Stimulated activated naive CD4-positive, alpha-beta T cell (primary cell): Measurements from ENCODE around the gene LIN7B.
"Not testable (repeated sequence)": the region's sequence is repeated elsewhere in the genome, so short reads cannot be mapped to it uniquely, and the experiment has no call there.

Experiments
- DNase-seq, 6 experiments: peaks; one replicate each; lab custom pipeline; 2025; lab: John Stamatoyannopoulos, UW

Gene LIN7B, protein sequence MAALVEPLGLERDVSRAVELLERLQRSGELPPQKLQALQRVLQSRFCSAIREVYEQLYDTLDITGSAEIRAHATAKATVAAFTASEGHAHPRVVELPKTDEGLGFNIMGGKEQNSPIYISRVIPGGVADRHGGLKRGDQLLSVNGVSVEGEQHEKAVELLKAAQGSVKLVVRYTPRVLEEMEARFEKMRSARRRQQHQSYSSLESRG

GRCh38 chr19:49113762-49114629 lies at the start of gene LIN7B:
Gene LIN7B, plus strand, starts transcription at chr19:49114370. Its CDS starts 35 bp downstream, at chr19:49114405.
- DNase-seq = peak; percentile 49 to 84 (median 72)

- no peak for DNase-seq
Observed at GRCh38 chr19:49064768-49065611, 49.2 kb upstream of the LIN7B start, which contains the start of gene NTF4. Gene NTF4, minus strand, starts transcription at chr19:49064818. Its CDS starts 2,821 bp downstream, at chr19:49061997.

- DNase-seq = no peak
Observed at GRCh38 chr19:49065905-49066512, 48.2 kb upstream of the LIN7B start.

- DNase-seq = no peak
Observed at GRCh38 chr19:49067554-49067953, 46.6 kb upstream of the LIN7B start.

DNA sequence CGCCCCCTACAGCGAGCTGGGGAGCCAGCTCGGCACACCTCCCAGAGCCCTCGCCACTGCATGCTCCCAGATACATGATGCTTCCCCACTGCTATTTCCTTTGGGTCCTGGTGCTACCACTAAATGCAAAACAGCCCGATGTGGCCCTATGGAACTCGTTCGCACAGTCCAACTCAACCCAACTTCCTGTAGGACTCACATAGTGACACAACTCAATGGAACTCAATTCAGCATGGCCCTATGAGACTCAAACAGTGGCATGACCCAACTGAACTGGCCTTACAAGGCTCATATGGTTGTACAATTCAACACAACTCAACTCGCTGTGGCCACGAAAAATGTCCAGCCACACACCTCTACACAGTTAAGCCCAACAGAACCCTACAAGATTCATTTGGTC lies 45.1 kb upstream of the LIN7B start:
- no peak for DNase-seq

- DNase-seq = no peak
Observed at GRCh38 chr19:49070416-49070815, 43.8 kb upstream of the LIN7B start.

DNA sequence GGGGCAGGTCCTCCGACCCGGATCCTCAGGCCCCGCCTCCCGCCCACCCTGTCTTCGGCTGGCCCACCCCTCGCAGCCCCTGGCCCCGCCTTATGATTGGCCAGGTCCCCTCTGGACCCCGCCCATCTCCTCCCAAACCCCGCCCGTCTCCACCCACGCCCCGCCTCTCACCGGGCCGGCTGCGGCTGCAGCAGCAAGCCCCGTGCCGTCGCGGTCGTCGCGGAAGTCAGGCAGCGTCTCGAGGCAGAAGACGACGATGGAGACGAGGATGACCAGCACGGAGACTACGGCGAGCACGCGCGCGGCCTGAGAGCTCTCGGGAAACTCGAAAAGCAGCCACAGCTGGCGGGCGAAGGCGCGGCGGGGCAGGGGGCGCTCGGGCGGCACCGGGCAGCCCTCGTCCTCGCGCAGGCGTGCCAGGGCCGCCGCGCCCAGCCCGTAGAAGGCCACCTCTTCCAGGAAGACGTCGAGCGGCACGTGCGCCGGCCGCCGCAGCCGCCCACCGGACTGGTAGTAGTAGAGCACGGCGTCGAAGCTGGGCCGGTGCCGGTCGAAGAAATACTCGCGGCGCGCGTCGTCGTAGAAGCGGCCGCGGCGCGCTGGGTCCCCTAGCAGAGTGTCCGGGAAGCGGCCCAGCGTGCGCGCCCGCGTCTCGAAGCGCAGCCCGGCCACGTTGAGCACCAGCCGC lies 42.2 kb upstream of the LIN7B start:
- DNase-seq = no peak

DNA sequence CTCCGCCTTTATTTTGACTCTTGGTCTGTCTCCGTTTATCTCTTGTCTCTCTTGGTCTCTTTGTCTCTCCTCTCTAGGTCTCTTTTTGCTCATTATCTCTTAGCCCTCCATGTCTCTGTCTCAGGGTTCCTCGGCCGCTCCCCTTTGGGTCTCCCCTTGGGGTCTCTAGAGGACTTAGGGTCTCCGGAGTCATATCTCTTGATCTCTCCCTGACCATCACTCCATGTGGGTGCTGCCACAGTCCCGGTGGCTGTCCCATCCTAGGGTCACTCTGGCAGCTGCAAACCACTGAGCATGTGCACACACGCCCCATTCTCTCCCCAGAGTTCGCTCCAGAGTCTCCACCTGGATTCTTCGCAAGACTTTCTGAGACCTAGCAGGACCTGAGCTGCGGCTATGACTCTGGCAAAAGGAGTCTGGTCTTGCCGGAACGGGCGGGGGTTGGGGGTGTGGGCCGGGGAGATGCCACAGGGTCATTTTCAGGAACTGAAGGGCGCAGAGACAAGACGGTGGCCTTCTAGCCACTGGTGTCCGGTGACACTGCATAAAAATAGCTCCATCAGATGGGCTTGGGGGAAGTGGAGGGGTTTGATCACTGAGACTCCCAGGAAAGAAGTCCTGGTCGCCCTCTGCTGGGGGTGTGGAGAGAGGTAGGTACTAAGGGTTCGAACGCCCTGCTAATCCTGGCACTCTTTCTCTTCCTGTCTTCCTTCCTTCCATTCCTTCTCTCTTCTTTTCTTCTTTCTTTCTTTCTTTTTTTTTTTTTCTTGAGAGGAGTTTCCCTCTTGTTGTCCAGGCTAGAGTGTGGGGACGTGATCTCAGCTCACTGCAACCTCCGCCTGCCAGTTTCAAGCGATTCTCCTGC lies 40.4 kb upstream of the LIN7B start:
- no peak for DNase-seq

GRCh38 chr19:49074869-49075268 lies 39.3 kb upstream of the LIN7B start:
- DNase-seq = not testable (repeated sequence)

DNA sequence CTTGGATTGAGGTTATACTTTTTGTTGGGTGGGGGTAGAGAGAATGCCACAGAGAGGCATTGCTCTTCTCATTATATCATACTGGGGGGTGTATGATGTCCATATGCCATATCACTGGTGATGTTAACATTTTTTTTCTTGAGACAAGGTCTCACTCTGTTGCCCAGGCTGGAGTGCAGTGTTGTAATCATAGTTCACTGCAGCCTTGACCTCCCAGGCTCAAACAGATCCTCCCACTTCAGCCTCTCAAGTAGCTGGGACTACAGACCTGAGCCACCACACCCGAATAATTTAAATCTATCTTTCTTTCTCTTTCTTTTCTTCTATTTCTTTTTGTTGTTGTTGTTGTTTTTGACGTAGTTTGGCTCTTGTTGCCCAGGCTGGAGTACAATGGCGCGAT lies 33.8 kb upstream of the LIN7B start:
- no peak for DNase-seq

GRCh38 chr19:49081273-49081672 lies 32.9 kb upstream of the LIN7B start:
- DNase-seq = no peak

DNA sequence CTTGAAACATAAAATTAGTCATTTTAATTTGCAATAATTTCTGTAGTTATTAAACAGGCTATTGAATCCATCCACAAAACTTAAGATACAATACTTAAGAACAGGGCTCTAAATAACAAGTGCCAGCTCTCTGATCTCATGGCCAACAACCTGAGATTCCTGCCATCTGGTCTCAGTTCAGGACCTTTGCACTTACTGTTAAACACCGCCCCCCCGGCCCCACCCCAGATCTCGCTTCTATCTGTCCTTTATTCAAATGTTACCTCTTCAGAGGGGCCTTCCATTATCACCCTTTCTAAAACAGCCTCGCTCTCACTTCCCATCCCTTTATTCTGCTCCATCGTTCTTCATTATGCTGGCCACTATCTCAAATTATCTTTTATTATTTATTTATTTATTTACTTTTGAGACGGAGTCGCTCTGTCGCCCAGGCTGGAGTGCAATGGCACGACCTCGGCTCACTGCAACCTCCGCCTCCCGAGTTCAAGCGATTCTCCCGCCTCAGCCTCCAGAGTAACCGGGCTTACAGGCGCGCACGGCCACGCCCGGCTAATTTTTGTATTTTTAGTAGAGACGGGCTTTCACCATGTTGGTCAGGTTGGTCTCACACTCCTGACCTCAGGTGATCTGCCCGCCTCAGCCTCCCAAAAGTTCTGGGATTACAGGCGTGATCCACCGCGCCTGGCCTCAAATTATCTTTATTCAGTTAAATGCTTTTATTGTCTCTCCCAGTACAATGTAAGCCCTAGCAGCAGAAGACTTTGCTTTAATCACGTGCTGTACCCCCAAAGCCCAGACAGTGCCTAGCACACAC lies 29.8 kb upstream of the LIN7B start:
- no peak for DNase-seq

GRCh38 chr19:49085020-49085867 lies 28.9 kb upstream of the LIN7B start, which contains the start of gene SNRNP70:
Gene SNRNP70, plus strand, starts transcription at chr19:49085451. Its CDS starts 964 bp downstream, at chr19:49086415.
- peak; percentile 98 to 99 (median 99) for DNase-seq

GRCh38 chr19:49085868-49086232 lies 28.3 kb upstream of the LIN7B start:
- DNase-seq = no peak

GRCh38 chr19:49086296-49086695 lies 27.9 kb upstream of the LIN7B start:
- DNase-seq = no peak

DNA sequence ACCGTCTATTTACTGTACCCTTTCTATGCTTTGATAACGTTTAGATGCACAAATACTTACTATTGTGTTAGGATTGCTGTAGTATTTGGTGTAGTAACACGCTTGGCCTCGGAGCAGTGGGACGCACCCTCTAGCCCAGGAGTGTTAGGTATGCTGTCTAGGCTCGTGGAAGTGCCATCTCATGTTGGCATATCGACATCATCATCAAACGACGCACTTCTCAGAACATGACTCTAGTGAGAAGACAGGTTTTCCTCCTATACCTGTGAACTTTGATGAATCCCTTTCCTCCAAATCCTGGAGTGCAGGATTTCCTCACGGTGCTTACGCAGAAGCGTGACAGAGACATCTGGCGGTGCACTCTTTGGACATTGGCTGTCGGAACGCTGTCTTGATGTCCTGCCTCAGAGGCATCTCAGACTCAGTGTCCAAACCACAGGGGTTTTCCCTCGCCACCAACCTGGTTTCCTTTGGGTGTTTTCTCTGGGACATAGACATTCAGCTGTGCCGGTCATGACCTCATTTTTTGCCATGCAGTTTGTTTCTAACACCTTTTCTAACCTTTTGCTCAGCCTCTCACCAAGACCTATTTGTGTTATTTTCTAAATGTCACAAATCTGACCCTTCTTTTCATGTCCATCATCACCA lies 22.7 kb upstream of the LIN7B start:
- no peak for DNase-seq

DNA sequence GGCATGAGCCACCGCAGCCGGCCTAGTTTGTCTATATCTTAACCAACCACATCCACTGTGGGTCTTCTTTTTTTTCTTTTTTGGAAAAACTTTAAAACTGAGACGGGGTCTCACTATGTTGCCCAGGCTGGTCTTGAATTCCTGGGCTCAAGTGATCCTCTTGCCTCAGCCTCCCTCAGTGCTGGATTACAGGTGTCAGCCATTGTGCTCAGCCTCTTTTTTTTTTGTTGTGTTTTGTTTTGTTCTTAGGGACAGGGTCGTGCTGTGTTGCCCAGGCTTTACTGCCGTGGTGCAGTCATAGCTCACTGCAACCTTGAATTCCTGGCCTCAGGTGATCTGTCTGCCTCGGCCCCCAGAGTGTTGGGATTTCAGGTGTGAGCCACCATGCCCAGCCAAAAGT lies 21.5 kb upstream of the LIN7B start:
- DNase-seq = no peak
